H1 (cell line): Measurements from ENCODE around the gene SSUH2. TPM values are rescaled to one million over a fixed set of nuclear protein-coding genes. Genes with fewer than 3 reads are reported as not detected.

ENCODE experiments used
- POU5F1 ChIP-seq: IDR thresholded peaks from 2 replicates; pipeline ENCODE4 v1.6.1; 2011; ENCODE audit warnings: low read depth, mild to moderate bottlenecking, low read length, moderate library complexity
- polyA plus RNA-seq, 7 experiments: library from polyadenylated mRNA; depleted of rRNA in 3 of 7; stranded (reverse) in 5 of 7; unstranded in 2 of 7; fragments of >200 nt in 5 of 7; fragments of 200-250 nt in 2 of 7; gene quantifications; 1 replicate in 5 of 7; 2 replicates in 1 of 7; 4 replicates in 1 of 7; pipeline versions ENCODE4 v1.2.1 to v1.2.3, GENCODE V29; 2011 to 2013; ENCODE audit warnings: missing spikeins in 2 of 7, mixed read lengths in 2 of 7
- total RNA-seq: library from RNA; stranded (reverse); fragmentation: NEBNext Ultra II Directional; extraction: Animal tissue kit (Norgen Biotek cat#: 25700); gene quantifications from 2 replicates; pipeline ENCODE4 v1.2.1, GENCODE V29; 2021

Gene SSUH2
- total and polyA plus RNA-seq, 2 of the 8 experiments (the other 6 are each of a cell fraction or from before 2014, with no cell fraction given), result 0.62 to 0.69 TPM

DNA sequence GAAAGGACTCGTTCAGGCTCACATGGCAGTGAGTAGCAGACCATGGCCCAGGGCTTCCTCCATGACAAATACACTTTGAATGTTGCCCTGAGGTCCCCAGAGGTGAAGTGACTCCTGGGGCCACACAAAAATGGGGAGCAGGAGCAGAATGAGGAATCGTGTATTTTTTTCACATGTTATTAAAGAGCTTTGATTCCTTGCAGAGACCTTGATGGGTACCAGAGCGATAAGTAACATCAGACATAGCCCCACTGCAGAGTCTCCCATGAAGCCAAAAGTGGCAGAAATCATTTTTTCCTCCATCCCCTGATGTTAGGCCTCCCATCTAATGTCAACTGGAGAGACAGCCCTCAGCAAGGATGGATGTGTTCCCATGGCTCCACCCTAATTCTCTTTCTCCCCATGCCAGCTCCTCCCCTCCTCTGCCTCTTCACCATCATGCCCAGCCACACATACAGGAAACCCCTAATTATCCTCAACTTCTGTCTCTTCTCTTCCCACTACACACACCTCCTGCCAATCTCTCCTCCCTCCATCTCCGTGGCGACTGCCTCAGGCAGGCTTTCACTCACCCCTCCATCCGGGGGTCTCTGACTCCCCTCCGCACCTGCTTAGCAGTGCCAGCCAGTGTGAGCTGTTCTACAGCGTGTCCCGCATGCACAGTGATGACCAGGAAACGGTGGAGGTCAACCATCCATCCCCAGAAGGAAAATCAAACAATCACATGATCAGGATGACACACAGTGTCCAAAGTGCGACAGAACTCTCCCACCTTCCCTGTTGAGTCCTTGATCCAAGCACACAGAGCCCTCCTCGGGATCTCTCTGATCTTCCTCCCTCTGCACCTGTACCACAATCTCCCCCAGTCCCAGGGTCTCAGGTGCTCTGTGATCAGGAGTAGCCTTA is 7.1 kb upstream of the SSUH2 start (continued):
- TF ChIP-seq POU5F1, result no peak
